K562 (cell line): ENCODE measurements around the gene ATP5F1D. TPM values are rescaled to one million over a fixed set of nuclear protein-coding genes. Genes with fewer than 3 reads are reported as not detected.
A peak's percentile ranks its signal among the peaks of the same experiment; 100 is the strongest.

Source experiments
- BRF2 ChIP-seq: IDR thresholded peaks from 3 replicates; pipeline ENCODE4 v1.6.1; 2011; ENCODE audit warnings: borderline replicate concordance, mild to moderate bottlenecking; ENCODE audit not compliant: insufficient read length, insufficient read depth
- CCNT2 ChIP-seq: IDR thresholded peaks from 2 replicates; pipeline ENCODE4 v1.6.1; 2011; ENCODE audit warnings: borderline replicate concordance, low read depth, mild to moderate bottlenecking, moderate library complexity, mixed read lengths, low read length; ENCODE audit not compliant: insufficient read length; ENCODE audit errors: extremely low read depth
- CHD2 ChIP-seq: IDR thresholded peaks from 2 replicates; pipeline ENCODE4 v1.6.1; 2011; ENCODE audit warnings: low read depth, low read length
- ETS2 ChIP-seq: IDR thresholded peaks from 2 replicates; pipeline ENCODE4 v1.6.1; 2016; ENCODE audit warnings: borderline replicate concordance, missing genetic modification characterization, mild to moderate bottlenecking, moderate library complexity, missing compliant biosample characterization; ENCODE audit not compliant: poor library complexity, severe bottlenecking
- FOXJ3 ChIP-seq: sonication (generic); formaldehyde crosslinking; IDR thresholded peaks from 2 replicates; pipeline ENCODE4 v1.4.0; 2020; ENCODE audit warnings: mild to moderate bottlenecking, missing genetic modification reagents
- HDGF ChIP-seq: fragments of 450-650 bp; IDR thresholded peaks from 2 replicates; pipeline ENCODE4 v1.6.1; 2016
- KAT7 ChIP-seq: sonication (generic); formaldehyde crosslinking; IDR thresholded peaks from 2 replicates; pipeline ENCODE4 v1.8.0; 2022; ENCODE audit warnings: missing genetic modification reagents, mild to moderate bottlenecking, borderline replicate concordance
- MAFK ChIP-seq: IDR thresholded peaks from 2 replicates; pipeline ENCODE4 v1.6.1; 2011; ENCODE audit warnings: low read length, improper control_type of control experiment
- MTA3 ChIP-seq: fragments of 450-650 bp; formaldehyde crosslinking; IDR thresholded peaks from 2 replicates; pipeline ENCODE4 v1.6.1; 2017; ENCODE audit warnings: mild to moderate bottlenecking, borderline replicate concordance
- PCBP2 ChIP-seq: fragments of 200-400 bp; formaldehyde crosslinking; IDR thresholded peaks from 2 replicates; pipeline ENCODE4 v1.6.1; 2018; ENCODE audit warnings: low read length, low read depth, mild to moderate bottlenecking, moderate library complexity; ENCODE audit not compliant: poor library complexity, severe bottlenecking
- PHB2 ChIP-seq: fragments of 450-650 bp; IDR thresholded peaks from 2 replicates; pipeline ENCODE4 v1.6.1; 2017; ENCODE audit warnings: low read depth
- POLR2AphosphoS2 ChIP-seq: IDR thresholded peaks from 2 replicates; pipeline ENCODE4 v1.6.1; 2012; ENCODE audit warnings: low read length, improper control_type of control experiment
- RBBP5 ChIP-seq: fragments of 200-600 bp; sonication (generic); IDR thresholded peaks from 2 replicates; pipeline ENCODE4 v1.6.1; 2012; ENCODE audit warnings: borderline replicate concordance, mild to moderate bottlenecking, low read length, control low read depth, inconsistent platforms; ENCODE audit not compliant: insufficient read depth, poor library complexity, severe bottlenecking
- U2AF2 ChIP-seq: fragments of 200-400 bp; formaldehyde crosslinking; optimal IDR thresholded peaks from 2 replicates; pipeline ENCODE3; 2017; ENCODE audit warnings: low read depth, mild to moderate bottlenecking, low read length
- ZBED1 ChIP-seq: IDR thresholded peaks from 2 replicates; pipeline ENCODE4 v1.6.1; 2014
- ZBTB11 ChIP-seq, 3 experiments: fragments of 200-800 bp in 1 of 3; fragments of 250-450 bp in 1 of 3; fragments of 450-650 bp in 1 of 3; sonication (Bioruptor Pico) in 1 of 3; sonication (Bioruptor generic) in 1 of 3; formaldehyde crosslinking in 1 of 3; IDR thresholded peaks; 2 replicates each; pipeline versions ENCODE4 v1.6.1 to v1.8.0; 2016 to 2022; ENCODE audit warnings: mild to moderate bottlenecking in 2 of 3, missing genetic modification characterization in 2 of 3, missing compliant biosample characterization in 1 of 3, moderate library complexity in 1 of 3
- ZNF143 ChIP-seq: sonication (generic); formaldehyde crosslinking; IDR thresholded peaks from 2 replicates; pipeline ENCODE4 v1.9.0; 2022; ENCODE audit warnings: mild to moderate bottlenecking, missing genetic modification reagents
- ZNF232 ChIP-seq: sonication (generic); formaldehyde crosslinking; IDR thresholded peaks from 2 replicates; pipeline ENCODE4 v1.8.0; 2022; ENCODE audit warnings: mild to moderate bottlenecking, missing genetic modification reagents
- ZNF24 ChIP-seq: fragments of 450-650 bp; IDR thresholded peaks from 2 replicates; pipeline ENCODE4 v1.6.1; 2016
- ZNF561 ChIP-seq: fragments of 450-650 bp; formaldehyde crosslinking; conservative IDR thresholded peaks from 2 replicates; pipeline ENCODE4 v1.4.0; 2020; ENCODE audit warnings: mild to moderate bottlenecking, moderate library complexity
- ZNF655 ChIP-seq: fragments of 250-450 bp; sonication (Bioruptor Pico); IDR thresholded peaks from 2 replicates; pipeline ENCODE4 v1.5.0; 2021
- ZNF668 ChIP-seq: fragments of 250-450 bp; sonication (Bioruptor Pico); IDR thresholded peaks from 2 replicates; pipeline ENCODE4 v1.8.0; 2022; ENCODE audit warnings: mild to moderate bottlenecking, inconsistent platforms
- ZNF780A ChIP-seq: fragments of 250-450 bp; sonication (Bioruptor Pico); IDR thresholded peaks from 2 replicates; pipeline ENCODE4 v1.5.0; 2021; ENCODE audit warnings: mild to moderate bottlenecking
- polyA plus RNA-seq, 8 experiments: library from polyadenylated mRNA; depleted of rRNA in 4 of 8; stranded (reverse) in 5 of 8; unstranded in 3 of 8; fragments of >200 nt; fragmentation: Nextera tagmentation in 2 of 8; fragmentation: Illumina TruSeq in 1 of 8; extraction: Ambion mirVana in 2 of 8; extraction: Trizol in 1 of 8; gene quantifications; 2 replicates each; pipeline versions ENCODE4 v1.2.1 to v1.2.3, GENCODE V29; 2011 to 2014; ENCODE audit warnings: inconsistent platforms in 1 of 8, missing spikeins in 1 of 8
- total RNA-seq, 7 experiments: library from RNA; depleted of rRNA in 6 of 7; stranded (reverse); fragments of >200 nt in 6 of 7; fragmentation: Illumina TruSeq in 2 of 7; extraction: Trizol in 2 of 7; gene quantifications; 2 replicates each; pipeline versions ENCODE4 v1.2.1 to v1.2.3, GENCODE V29; 2011 to 2021; ENCODE audit warnings: low replicate concordance in 1 of 7

ATP5F1D gene
- total and polyA plus RNA-seq, 9 of the 15 experiments (the other 6 are each of a cell fraction or from before 2014, with no cell fraction given), result 3.9 to 409 (median 36.8) TPM

- TF ChIP-seq ZNF561 (CRISPR knock-in tag), result no peak
- no peak for TF ChIP-seq MTA3
- peak; percentile 35 for TF ChIP-seq ETS2 (tag)
- no peak for TF ChIP-seq ZNF780A (CRISPR knock-in tag)
- TF ChIP-seq HDGF, result 0 out of 2 replicates have a peak, but pooled peaks have one; percentile 30
- no peak for TF ChIP-seq ZNF232
- TF ChIP-seq CCNT2, result peak; percentile 83
- TF ChIP-seq MAFK, result no peak
- peak; percentile 61; the same call in 1 of the 2 replicates for TF ChIP-seq KAT7 (CRISPR knock-in tag)
- peak; percentile 72 for TF ChIP-seq POLR2AphosphoS2
- TF ChIP-seq ZNF143 (CRISPR knock-in tag), result no peak
- TF ChIP-seq U2AF2, result no peak
- no peak for TF ChIP-seq PHB2
- 0 out of 6 replicates have a peak, but pooled peaks of 1 of the 3 experiments have one; percentile 57 for TF ChIP-seq ZBTB11 (CRISPR knock-in tag; IDR thresholded peaks at IDR 0.05)
- TF ChIP-seq CHD2, result peak; percentile 7; the same call in 1 of the 2 replicates
- no peak for TF ChIP-seq ZNF24
- no peak for TF ChIP-seq FOXJ3 (CRISPR knock-in tag)
- TF ChIP-seq ZBED1, result no peak
- no peak for TF ChIP-seq ZNF668 (CRISPR knock-in tag)
- no peak for TF ChIP-seq PCBP2
- no peak for TF ChIP-seq ZNF655 (CRISPR knock-in tag)
- TF ChIP-seq RBBP5, result peak; percentile 82
- no peak for TF ChIP-seq BRF2
Observed at GRCh38 chr19:1269478-1270212, 28.1 kb downstream of the ATP5F1D start (continued).
